Measurements from ENCODE around the gene PLEKHB1. TPM values are rescaled to one million over a fixed set of nuclear protein-coding genes. Genes with fewer than 3 reads are reported as not detected.

PLEKHB1 gene
- total RNA-seq, 4 donors from 2014 or later = 35.5 to 58.1 (median 45.7) TPM

GRCh38 chr11:73647459-73648100 lies 1.2 kb downstream of the PLEKHB1 start:
- H3K4me3 ChIP-seq = peak overlapping the region; percentile 44 to 56 (median 48)

GRCh38 chr11:73648121-73648520 lies 1.7 kb downstream of the PLEKHB1 start:
- no peak for DNase-seq (ENCODE audit: extremely low spot score)
- intact Hi-C loops (cut with DNase I) = no loop called here
- peaks cover 0 to 23% (median 15%) of the 10 kb centered on the region in 4 donors for H3K4me1 ChIP-seq
- no peak for TF ChIP-seq POLR2AphosphoS5 (IDR thresholded peaks at IDR 0.05)
- H3K9me3 ChIP-seq = no peaks in the 10 kb centered on the region
- 91% methylated on average over 9 of the region's 9 CpGs for WGBS
- peaks cover 0 to 8% (median 0%) of the 10 kb centered on the region in 4 donors for H3K27me3 ChIP-seq
- H3K27ac ChIP-seq (replicated peaks in 1 of 4) = peak overlapping the region in 2 of 4 donors; percentile 34 to 44
- H3K36me3 ChIP-seq = no peaks in the 10 kb centered on the region
- peak overlapping the region; percentile 44 to 56 (median 48) for H3K4me3 ChIP-seq

More at GRCh38 chr11:73647459-73648100, 1.2 kb downstream of the PLEKHB1 start:
- Histone ChIP-seq H3K9me3 (no peaks in the 10 kb centered on the region), H3K27me3 (peaks cover 0 to 8% (median 0%) of the 10 kb centered on the region in 4 donors), H3K27ac (replicated peaks in 1 of 4) (peak overlapping the region in 3 of 4 donors; percentile 28 to 51 (median 34)), H3K36me3 (no peaks in the 10 kb centered on the region), H3K4me1 (peaks cover 0 to 23% (median 15%) of the 10 kb centered on the region in 4 donors)
- TF ChIP-seq POLR2AphosphoS5 (IDR thresholded peaks at IDR 0.05) (peak; percentile 53 to 59), POLR2A (IDR thresholded peaks at IDR 0.05; ENCODE audit: low read depth) (no peak), CTCF (IDR thresholded peaks at IDR 0.05) (no peak), EP300 (IDR thresholded peaks at IDR 0.05) (no peak)
- peak; percentile 96 for DNase-seq (ENCODE audit: extremely low spot score)
- 12% methylated on average over 22 of the region's 23 CpGs for WGBS
- intact Hi-C loops (cut with DNase I) = no loop called here

GRCh38 chr11:73648571-73649046 lies 2.2 kb downstream of the PLEKHB1 start:
- Histone ChIP-seq H3K4me3 (peak overlapping the region in 2 of 4 donors; percentile 44 to 46), H3K9me3 (no peaks in the 10 kb centered on the region), H3K36me3 (no peaks in the 10 kb centered on the region), H3K27me3 (peaks cover 0 to 7% (median 0%) of the 10 kb centered on the region in 4 donors), H3K4me1 (peaks cover 0 to 23% (median 15%) of the 10 kb centered on the region in 4 donors), H3K27ac (replicated peaks in 1 of 4) (peak overlapping the region in 2 of 4 donors; percentile 27 to 44)
- WGBS = 58% methylated on average over 1 of the region's 8 CpGs
- TF ChIP-seq POLR2AphosphoS5 (IDR thresholded peaks at IDR 0.05) = no peak
- TF ChIP-seq CTCF (IDR thresholded peaks at IDR 0.05) = no peak
- no peak for TF ChIP-seq POLR2A (IDR thresholded peaks at IDR 0.05; ENCODE audit: low read depth)
- TF ChIP-seq EP300 (IDR thresholded peaks at IDR 0.05) = no peak
- DNase-seq (ENCODE audit: extremely low spot score) = no peak
- intact Hi-C loops (cut with DNase I) = no loop called here

- peaks cover 0 to 23% (median 15%) of the 10 kb centered on the region in 4 donors for H3K4me1 ChIP-seq
- WGBS = 73% methylated on average over 9 of the region's 9 CpGs
- H3K9me3 ChIP-seq = no peaks in the 10 kb centered on the region
- TF ChIP-seq POLR2AphosphoS5 (IDR thresholded peaks at IDR 0.05) (no peak), CTCF (IDR thresholded peaks at IDR 0.05) (no peak), POLR2A (IDR thresholded peaks at IDR 0.05; ENCODE audit: low read depth) (no peak), EP300 (IDR thresholded peaks at IDR 0.05) (no peak)
- DNase-seq (ENCODE audit: extremely low spot score) = no peak
- peaks cover 0 to 1% (median 0%) of the 10 kb centered on the region in 4 donors for H3K27me3 ChIP-seq
- H3K36me3 ChIP-seq = no peaks in the 10 kb centered on the region
- intact Hi-C loops (cut with DNase I) = no loop called here
- peak overlapping the region in 2 of 4 donors; percentile 27 to 44 for H3K27ac ChIP-seq (replicated peaks in 1 of 4)
- no peak overlapping the region for H3K4me3 ChIP-seq
These were observed 2.8 kb downstream of the PLEKHB1 start for GRCh38 chr11:73649206-73649605.

- H3K4me3 ChIP-seq = no peak overlapping the region
- TF ChIP-seq POLR2A (IDR thresholded peaks at IDR 0.05; ENCODE audit: low read depth) = no peak
- H3K9me3 ChIP-seq = no peaks in the 10 kb centered on the region
- peaks cover 0 to 23% (median 15%) of the 10 kb centered on the region in 4 donors for H3K4me1 ChIP-seq
- H3K27me3 ChIP-seq = no peaks in the 10 kb centered on the region
- H3K27ac ChIP-seq (replicated peaks in 1 of 4) = no peak overlapping the region
- intact Hi-C loops (cut with DNase I) = no loop called here
- no peaks in the 10 kb centered on the region for H3K36me3 ChIP-seq
- 90% methylated on average over 4 of the region's 14 CpGs for WGBS
- DNase-seq (ENCODE audit: extremely low spot score) = no peak
These were observed 4.0 kb downstream of the PLEKHB1 start for GRCh38 chr11:73650400-73650799.

Data from esophagus muscularis mucosa (tissue), 4 donors.